Esophagus squamous epithelium (tissue), 5 donors: ENCODE measurements around the gene MEI1. TPM values are rescaled to one million over a fixed set of nuclear protein-coding genes. Genes with fewer than 3 reads are reported as not detected.

Source experiments
- DNase-seq: peaks from one replicate; lab custom pipeline; 2025; lab: John Stamatoyannopoulos, UW
- H3K27ac ChIP-seq, 4 donors: fragments of 200-600 bp; sonication (generic); one replicate each; pipeline ENCODE4 v1.5.1; 2016 to 2019; ENCODE audit warnings: mild to moderate bottlenecking in 1 of 4
- H3K27me3 ChIP-seq, 4 donors: fragments of 200-600 bp; sonication (generic); 1 replicate in 3 of 4; 2 replicates in 1 of 4; pipeline versions ENCODE4 v1.5.1 to v1.6.0; 2017 to 2021; ENCODE audit warnings: antibody characterized with exemption in 1 of 4
- H3K36me3 ChIP-seq, 3 donors: fragments of 200-600 bp; sonication (generic); one replicate each; pipeline ENCODE4 v1.5.1; 2016 to 2019
- H3K4me1 ChIP-seq, 3 donors: fragments of 200-600 bp; sonication (generic); one replicate each; pipeline ENCODE4 v1.5.1; 2017 to 2019
- H3K4me3 ChIP-seq, 4 donors: fragments of 200-600 bp; sonication (generic); 1 replicate in 3 of 4; 2 replicates in 1 of 4; pipeline ENCODE4 v1.5.1; 2016 to 2019; ENCODE audit warnings: mild to moderate bottlenecking in 2 of 4, moderate library complexity in 1 of 4
- H3K9me3 ChIP-seq, 3 donors: fragments of 200-600 bp; sonication (generic); one replicate each; pipeline ENCODE4 v1.5.1; 2016 to 2019
- CTCF ChIP-seq, 6 experiments: fragments of 450-650 bp in 4 of 6; fragments of 200-600 bp in 2 of 6; sonication (generic) in 2 of 6; IDR thresholded peaks; one replicate each; pipeline ENCODE4 v1.5.1; 2016 to 2019; ENCODE audit warnings: antibody characterized with exemption in 6 of 6, mild to moderate bottlenecking in 4 of 6, moderate library complexity in 4 of 6
- POLR2A ChIP-seq, 4 donors: fragments of 450-650 bp; IDR thresholded peaks; one replicate each; pipeline ENCODE4 v1.6.1; 2017; ENCODE audit warnings: antibody characterized with exemption in 4 of 4, mild to moderate bottlenecking in 4 of 4, moderate library complexity in 3 of 4
- WGBS, 2 donors: methylation state at CpG; one replicate each; pipeline ENCODE4 v1.1.5; 2018; 5-methylcytosine and 5-hydroxymethylcytosine counted together
- intact Hi-C: fragments of 100-400 bp; cut with DNase I; formaldehyde crosslinking; loops from one replicate; pipeline ENCODE4 v1.15.0; 2022
- total RNA-seq, 4 donors: library from RNA; depleted of rRNA; stranded (reverse); fragments of >200 nt; gene quantifications; one replicate each; pipeline ENCODE4 v1.1.0, GENCODE V29; 2016
- donor health status: DM: yes; HTN: yes; CAD: no.

Gene MEI1
- 1 to 10 TPM in 1 of 4 donors, under 1 TPM in 3; 0.09 to 1.3 (median 0.52) TPM for total RNA-seq

GRCh38 chr22:41699264-41700107 lies at the start of gene MEI1:
TSS of gene MEI1 (plus strand) at chr22:41699503. CDS start at chr22:41699539, 36 bp downstream.
- WGBS, 2 donors: 56 to 82% methylated on average over 22 to 28 of the region's 69 CpGs
- Histone ChIP-seq H3K27ac (no peak within 1 kb of the TSS), H3K36me3 (peaks cover 0 to 1% (median 0%) of the 10 kb centered on the region in 3 donors), H3K4me1 (peaks cover 10 to 24% (median 12%) of the 10 kb centered on the region in 3 donors), H3K27me3 (peaks cover 0 to 6% (median 0%) of the 10 kb centered on the region in 4 donors), H3K9me3 (no peaks in the 10 kb centered on the region), H3K4me3 (peak within 1 kb of the TSS in 1 of 4 donors; percentile 43)
- DNase-seq: peak; percentile 23
- intact Hi-C loops: loop anchor here (5.0 kb wide), 1 partner anchor 243 kb away; no protein-coding TSS in a partner anchor
- no peak for TF ChIP-seq POLR2A (IDR thresholded peaks at IDR 0.05)
- peak in 1 of 6 experiments; percentile 11 for TF ChIP-seq CTCF (IDR thresholded peaks at IDR 0.05)

- no peak overlapping the region for H3K27ac ChIP-seq
- no peaks in the 10 kb centered on the region for H3K4me1 ChIP-seq
- H3K4me3 ChIP-seq: no peak overlapping the region
- no peak for DNase-seq
- H3K36me3 ChIP-seq: peaks cover 38 to 100% (median 64%) of the 10 kb centered on the region in 3 donors
- intact Hi-C loops: no loop called here
- WGBS, 2 donors: 100% methylated on average over 1 of the region's 1 CpG
- TF ChIP-seq POLR2A (IDR thresholded peaks at IDR 0.05) (no peak), CTCF (IDR thresholded peaks at IDR 0.05) (no peak)
- H3K27me3 ChIP-seq: no peaks in the 10 kb centered on the region
- H3K9me3 ChIP-seq: no peaks in the 10 kb centered on the region
Observed at GRCh38 chr22:41650229-41650628, 49.1 kb upstream of the MEI1 start.

GRCh38 chr22:41650821-41651220 lies 48.5 kb upstream of the MEI1 start:
- TF ChIP-seq POLR2A (IDR thresholded peaks at IDR 0.05) (no peak), CTCF (IDR thresholded peaks at IDR 0.05) (no peak)
- H3K36me3 ChIP-seq: peaks cover 38 to 100% (median 70%) of the 10 kb centered on the region in 3 donors
- no peaks in the 10 kb centered on the region for H3K27me3 ChIP-seq
- H3K9me3 ChIP-seq: no peaks in the 10 kb centered on the region
- no peak for DNase-seq
- H3K4me1 ChIP-seq: no peaks in the 10 kb centered on the region
- H3K27ac ChIP-seq: no peak overlapping the region
- H3K4me3 ChIP-seq: no peak overlapping the region
- intact Hi-C loops: no loop called here
- 93 to 99% methylated on average over 9 to 11 of the region's 11 CpGs for WGBS, 2 donors

- H3K27ac ChIP-seq: no peak overlapping the region
- no peaks in the 10 kb centered on the region for H3K9me3 ChIP-seq
- peaks cover 38 to 100% (median 91%) of the 10 kb centered on the region in 3 donors for H3K36me3 ChIP-seq
- no peaks in the 10 kb centered on the region for H3K4me1 ChIP-seq
- DNase-seq: no peak
- WGBS, 2 donors: 88 to 89% methylated on average over 3 of the region's 3 CpGs
- no peak overlapping the region for H3K4me3 ChIP-seq
- no peak for TF ChIP-seq CTCF (IDR thresholded peaks at IDR 0.05)
- no peak for TF ChIP-seq POLR2A (IDR thresholded peaks at IDR 0.05)
- H3K27me3 ChIP-seq: no peaks in the 10 kb centered on the region
- intact Hi-C loops: no loop called here
Observed at GRCh38 chr22:41654322-41654721, 45.0 kb upstream of the MEI1 start.

GRCh38 chr22:41656556-41656955 lies 42.7 kb upstream of the MEI1 start:
- 66 to 80% methylated on average over 5 of the region's 5 CpGs for WGBS, 2 donors
- Histone ChIP-seq H3K9me3 (no peaks in the 10 kb centered on the region), H3K36me3 (peaks cover 44 to 100% (median 93%) of the 10 kb centered on the region in 3 donors), H3K4me1 (no peaks in the 10 kb centered on the region), H3K27ac (no peak overlapping the region), H3K4me3 (no peak overlapping the region), H3K27me3 (no peaks in the 10 kb centered on the region)
- intact Hi-C loops: no loop called here
- TF ChIP-seq POLR2A (IDR thresholded peaks at IDR 0.05) (no peak), CTCF (IDR thresholded peaks at IDR 0.05) (no peak)
- no peak for DNase-seq
